GM19240 (cell line): ENCODE data around the gene FAM227B.
"Not testable (repeated sequence)": the region's sequence is repeated elsewhere in the genome, so short reads cannot be mapped to it uniquely, and the experiment has no call there.

Experiments
- DNase-seq: peaks from one replicate; pipeline ENCODE4 v3.0.0; 2011; ENCODE audit warnings: low spot score; ENCODE audit not compliant: insufficient read length

The FAM227B gene

GRCh38 chr15:49494842-49495241, 125.8 kb downstream of the FAM227B start:
- DNase-seq, result no peak

DNA sequence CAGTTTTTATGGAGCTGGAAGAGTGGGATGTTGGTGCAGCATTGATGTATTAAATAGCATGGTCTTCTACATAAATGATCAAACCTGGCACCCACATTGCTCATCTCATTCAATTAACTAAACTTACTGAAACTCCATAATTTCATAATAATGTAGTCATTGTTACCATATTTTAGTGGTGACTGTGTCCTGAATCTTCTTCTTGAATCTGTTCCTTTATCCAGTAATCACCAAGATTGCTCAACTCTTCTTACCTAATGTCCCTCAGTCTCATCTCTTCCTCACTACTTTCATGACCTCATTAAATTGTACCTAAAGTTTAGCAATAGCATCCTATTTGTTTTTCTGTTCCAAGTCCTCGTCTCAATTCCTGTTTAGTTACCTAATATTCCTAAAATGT, 127.8 kb downstream of the FAM227B start:
- no peak for DNase-seq

DNA sequence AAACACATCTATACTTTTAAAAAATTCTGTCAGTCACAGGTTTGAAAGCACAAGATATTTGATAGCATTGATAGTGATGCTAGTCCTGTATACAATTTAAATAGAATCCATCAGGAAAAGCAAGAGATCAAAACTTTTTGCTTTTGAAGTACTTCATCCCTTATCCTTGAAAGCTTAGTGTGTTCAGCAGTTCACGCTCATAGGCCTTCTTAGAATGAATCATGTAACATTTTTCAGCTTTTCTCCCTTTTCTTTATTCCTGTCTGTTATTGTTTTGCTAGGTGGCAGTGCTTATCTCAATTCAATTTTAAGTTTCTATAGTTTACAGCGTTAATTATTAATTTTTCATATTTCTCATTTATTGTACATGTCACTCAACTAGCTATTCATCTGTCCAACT, 128.5 kb downstream of the FAM227B start:
- DNase-seq, result no peak

DNA sequence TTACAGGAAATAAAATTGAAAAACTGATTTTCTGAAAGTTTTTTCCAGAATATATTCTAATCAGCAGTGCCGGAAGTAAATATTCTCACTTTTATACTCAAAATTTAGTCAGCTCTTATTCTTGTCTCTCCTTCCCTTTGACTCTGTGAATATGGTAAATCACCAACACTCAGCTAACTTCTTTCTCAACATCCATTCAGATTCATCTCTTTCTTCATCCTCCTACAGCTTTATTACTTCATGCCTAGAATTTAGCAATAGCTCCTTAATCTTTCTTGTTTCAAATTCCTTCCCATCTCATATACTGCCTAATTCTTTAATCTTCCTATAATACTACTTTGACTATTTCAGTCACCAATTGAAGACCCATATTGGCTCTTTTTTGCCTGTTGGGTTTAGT, 129.7 kb downstream of the FAM227B start:
- no peak for DNase-seq

- DNase-seq, result not testable (repeated sequence)
Measured at GRCh38 chr15:49485401-49485800, 135.2 kb downstream of the FAM227B start.

DNA sequence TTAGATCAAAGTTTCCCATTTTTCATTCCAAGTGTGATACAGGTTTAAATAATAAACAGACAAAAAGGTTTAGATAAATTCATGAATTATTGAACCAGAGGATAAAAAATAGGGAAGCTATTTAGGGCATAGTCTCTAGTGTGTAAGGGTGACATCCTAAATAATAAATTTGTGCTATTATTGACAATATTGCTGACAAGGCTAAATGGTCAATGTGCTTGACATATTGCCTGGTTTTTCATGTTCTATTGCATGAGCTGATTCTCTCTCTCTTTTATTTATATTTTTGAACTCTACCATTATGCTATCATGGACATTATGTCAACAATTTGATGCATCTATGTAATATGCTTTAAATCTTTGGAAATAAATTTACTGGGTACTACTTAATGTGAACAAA, 141.6 kb downstream of the FAM227B start:
- DNase-seq, result not testable (repeated sequence)

- DNase-seq, result not testable (repeated sequence)
Measured at GRCh38 chr15:49478021-49478420, 142.6 kb downstream of the FAM227B start.

DNA sequence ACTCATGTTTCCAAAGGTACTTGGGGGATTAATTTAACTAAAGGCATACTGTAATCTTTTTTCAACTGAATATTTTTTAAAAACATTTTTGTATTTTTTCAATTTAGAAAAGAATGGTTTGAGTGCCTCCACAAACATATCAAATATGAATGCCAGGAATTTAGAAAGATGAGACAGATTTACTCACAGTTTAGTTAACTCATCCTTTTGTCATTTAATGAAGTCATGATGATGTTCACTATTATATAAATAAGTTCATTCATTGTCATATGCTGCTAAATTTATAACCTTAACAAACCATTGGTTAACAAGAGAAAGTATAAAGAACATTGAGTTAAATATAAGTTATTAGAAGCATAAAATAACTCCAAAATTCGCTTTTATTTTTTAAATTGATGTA, 147.6 kb downstream of the FAM227B start:
- no peak for DNase-seq

DNA sequence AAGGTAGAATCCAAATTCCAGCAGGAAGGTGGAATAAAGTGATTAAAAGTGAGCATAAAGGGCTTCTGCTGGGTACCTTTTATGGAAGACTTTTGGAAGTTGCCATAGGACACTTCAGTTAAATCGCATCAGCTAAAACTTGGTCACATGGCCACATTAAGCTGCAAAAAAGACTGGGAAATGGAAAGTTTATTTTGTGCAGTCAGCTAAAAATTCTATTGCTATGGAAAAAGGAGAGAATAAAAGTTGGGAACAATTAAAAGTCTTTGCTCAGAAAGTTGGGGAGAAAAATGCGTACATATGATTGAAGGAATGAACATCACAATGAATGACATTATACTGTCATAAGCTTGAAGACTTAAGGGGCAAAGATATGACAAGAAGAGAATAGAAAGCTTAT, 148.3 kb downstream of the FAM227B start:
- DNase-seq, result no peak

GRCh38 chr15:49471733-49472132, 148.9 kb downstream of the FAM227B start:
- DNase-seq, result peak; percentile 3

GRCh38 chr15:49471248-49471647, 149.4 kb downstream of the FAM227B start:
- DNase-seq, result not testable (repeated sequence)

DNA sequence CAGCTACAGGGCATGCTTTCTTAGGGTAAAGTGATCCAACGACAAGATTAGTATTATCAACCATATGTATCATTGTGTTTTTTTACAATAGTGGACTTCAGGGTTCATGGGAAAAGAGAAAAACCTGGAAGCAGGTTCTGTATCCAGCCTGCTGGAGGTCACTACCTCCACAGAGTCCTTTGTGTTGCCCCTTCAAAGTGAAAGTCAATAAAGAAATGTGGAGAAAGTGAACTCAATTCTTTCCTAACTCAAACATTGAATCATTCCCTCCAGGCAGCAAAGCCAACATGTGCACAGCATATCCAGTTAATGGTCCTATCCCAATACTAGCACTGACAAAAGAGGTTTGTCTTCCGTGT, 152.2 kb downstream of the FAM227B start:
- DNase-seq, result no peak

- no peak for DNase-seq
Measured at GRCh38 chr15:49467746-49468480, 152.7 kb downstream of the FAM227B start.

DNA sequence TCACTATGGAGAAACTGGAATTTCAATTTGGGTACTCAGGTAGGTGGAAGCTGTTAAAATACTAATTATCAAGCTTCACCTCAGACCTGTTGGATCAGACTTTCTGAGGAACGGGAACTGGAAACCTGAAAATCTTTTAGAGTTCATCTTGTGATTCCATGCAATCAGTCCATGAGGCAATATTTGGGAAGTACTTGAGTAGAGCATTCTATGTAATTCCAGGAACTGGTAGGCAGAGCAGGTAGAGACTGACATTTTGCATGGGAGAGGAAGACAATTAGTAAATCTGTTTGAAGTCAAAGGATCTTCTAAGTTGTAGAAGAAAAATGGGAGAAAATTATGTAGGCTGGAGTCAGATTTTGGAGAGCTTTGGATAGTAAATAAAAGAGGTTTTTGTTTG, 154.5 kb downstream of the FAM227B start:
- no peak for DNase-seq

DNA sequence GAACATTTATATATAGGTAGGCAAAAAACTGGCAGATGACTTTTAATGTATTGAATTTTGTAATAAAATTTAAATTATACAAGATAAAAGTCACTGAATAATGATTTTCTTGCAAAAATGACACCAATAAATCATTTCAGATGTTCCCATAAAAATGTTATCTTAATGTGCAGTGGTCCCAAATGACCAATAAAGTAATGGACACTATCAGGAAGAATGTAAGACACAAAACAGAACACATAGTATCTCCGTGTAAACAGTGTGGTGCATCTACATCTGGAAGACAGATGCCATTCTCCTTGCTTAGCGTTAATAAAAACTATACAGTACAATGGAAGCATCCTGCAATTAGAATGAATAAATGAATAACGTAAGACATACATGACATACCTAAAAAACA, 156.1 kb downstream of the FAM227B start:
- no peak for DNase-seq

- DNase-seq, result no peak
Measured at GRCh38 chr15:49462232-49462844, 158.3 kb downstream of the FAM227B start.

- DNase-seq, result no peak
Measured at GRCh38 chr15:49460411-49460941, 160.1 kb downstream of the FAM227B start.

DNA sequence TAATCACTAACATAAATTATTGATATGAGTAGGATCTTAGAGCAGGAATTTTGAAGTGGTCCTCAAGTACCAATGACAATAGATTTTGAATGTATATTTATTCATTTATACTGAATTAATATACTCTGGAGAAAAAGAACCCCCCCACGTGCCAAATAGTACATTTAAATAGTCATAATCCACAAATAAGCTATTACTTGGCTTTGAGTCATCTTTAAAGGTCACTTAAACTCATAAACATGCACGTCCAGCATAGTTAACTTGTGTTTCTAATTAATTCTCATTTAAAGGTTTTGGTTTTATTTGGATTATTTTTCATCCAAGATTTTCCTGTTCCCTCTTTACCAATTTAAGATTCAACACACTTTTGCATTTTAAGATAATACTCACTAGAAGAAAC, 162.5 kb downstream of the FAM227B start:
- no peak for DNase-seq

GRCh38 chr15:49456166-49456565, 164.5 kb downstream of the FAM227B start:
- DNase-seq, result no peak

- DNase-seq, result no peak
Measured at GRCh38 chr15:49452595-49452994, 168.0 kb downstream of the FAM227B start.

- no peak for DNase-seq
Measured at GRCh38 chr15:49441816-49442215, 178.8 kb downstream of the FAM227B start.

GRCh38 chr15:49441356-49441755, 179.3 kb downstream of the FAM227B start:
- DNase-seq, result no peak
